ENCODE measurements around the gene HPCAL4. TPM values are rescaled to one million over a fixed set of nuclear protein-coding genes. Genes with fewer than 3 reads are reported as not detected.

HPCAL4 gene
- polyA plus RNA-seq, 1 donor = 2.5 TPM

- H3K4me3 ChIP-seq (ENCODE audit: low read length) = no peak overlapping the region
- H3K9me3 ChIP-seq (ENCODE audit: control insufficient read depth, low read depth, low read length) = no peaks in the 10 kb centered on the region
- H3K4me1 ChIP-seq (ENCODE audit: control insufficient read depth, insufficient read depth, low read length) = peaks cover 3% of the 10 kb centered on the region
- H3K36me3 ChIP-seq (ENCODE audit: control insufficient read depth, insufficient read depth, low read length) = no peaks in the 10 kb centered on the region
- H3K27ac ChIP-seq (ENCODE audit: low read length) = no peak overlapping the region
- WGBS (ENCODE audit: insufficient coverage, low lambda C conversion rate) = 100% methylated on average over 1 of the region's 3 CpGs
- no peak for DNase-seq
- peaks cover 39% of the 10 kb centered on the region for H3K27me3 ChIP-seq (ENCODE audit: control insufficient read depth, insufficient read depth, low read length)
Observed at GRCh38 chr1:39643705-39644104, 47.5 kb downstream of the HPCAL4 start.

GRCh38 chr1:39642796-39643195, 48.4 kb downstream of the HPCAL4 start:
- Histone ChIP-seq H3K4me1 (ENCODE audit: control insufficient read depth, insufficient read depth, low read length) (peaks cover 3% of the 10 kb centered on the region), H3K4me3 (ENCODE audit: low read length) (no peak overlapping the region), H3K36me3 (ENCODE audit: control insufficient read depth, insufficient read depth, low read length) (no peaks in the 10 kb centered on the region), H3K27me3 (ENCODE audit: control insufficient read depth, insufficient read depth, low read length) (peaks cover 46% of the 10 kb centered on the region), H3K27ac (ENCODE audit: low read length) (no peak overlapping the region), H3K9me3 (ENCODE audit: control insufficient read depth, low read depth, low read length) (no peaks in the 10 kb centered on the region)
- 100% methylated on average over 1 of the region's 4 CpGs for WGBS (ENCODE audit: insufficient coverage, low lambda C conversion rate)
- no peak for DNase-seq

GRCh38 chr1:39640861-39641260, 50.4 kb downstream of the HPCAL4 start:
- Histone ChIP-seq H3K9me3 (ENCODE audit: control insufficient read depth, low read depth, low read length) (no peaks in the 10 kb centered on the region), H3K27ac (ENCODE audit: low read length) (no peak overlapping the region), H3K4me1 (ENCODE audit: control insufficient read depth, insufficient read depth, low read length) (no peaks in the 10 kb centered on the region), H3K4me3 (ENCODE audit: low read length) (no peak overlapping the region), H3K36me3 (ENCODE audit: control insufficient read depth, insufficient read depth, low read length) (no peaks in the 10 kb centered on the region), H3K27me3 (ENCODE audit: control insufficient read depth, insufficient read depth, low read length) (peaks cover 62% of the 10 kb centered on the region)
- WGBS (ENCODE audit: insufficient coverage, low lambda C conversion rate) = no CpG with 5 or more reads among the region's 8 CpGs
- DNase-seq = no peak

- Histone ChIP-seq H3K9me3 (ENCODE audit: control insufficient read depth, low read depth, low read length) (no peaks in the 10 kb centered on the region), H3K27me3 (ENCODE audit: control insufficient read depth, insufficient read depth, low read length) (peaks cover 75% of the 10 kb centered on the region), H3K4me1 (ENCODE audit: control insufficient read depth, insufficient read depth, low read length) (no peaks in the 10 kb centered on the region), H3K36me3 (ENCODE audit: control insufficient read depth, insufficient read depth, low read length) (no peaks in the 10 kb centered on the region), H3K4me3 (ENCODE audit: low read length) (peak within 1 kb of the TSS; percentile 23), H3K27ac (ENCODE audit: low read length) (no peak within 1 kb of the TSS)
- WGBS (ENCODE audit: insufficient coverage, low lambda C conversion rate) = no CpG with 5 or more reads among the region's 88 CpGs
- DNase-seq = peak; percentile 53 to 65
Observed at GRCh38 chr1:39639305-39640130, 51.7 kb downstream of the HPCAL4 start, which contains the start of gene HEYL. Gene HEYL (minus strand): TSS chr1:39639643. CDS start chr1:39639625, 18 bp downstream.

GRCh38 chr1:39638965-39639304, 52.3 kb downstream of the HPCAL4 start:
- 67% methylated on average over 2 of the region's 3 CpGs for WGBS (ENCODE audit: insufficient coverage, low lambda C conversion rate)
- Histone ChIP-seq H3K27ac (ENCODE audit: low read length) (no peak overlapping the region), H3K9me3 (ENCODE audit: control insufficient read depth, low read depth, low read length) (no peaks in the 10 kb centered on the region), H3K4me3 (ENCODE audit: low read length) (peak overlapping the region; percentile 23), H3K36me3 (ENCODE audit: control insufficient read depth, insufficient read depth, low read length) (no peaks in the 10 kb centered on the region), H3K27me3 (ENCODE audit: control insufficient read depth, insufficient read depth, low read length) (peaks cover 74% of the 10 kb centered on the region), H3K4me1 (ENCODE audit: control insufficient read depth, insufficient read depth, low read length) (no peaks in the 10 kb centered on the region)
- no peak for DNase-seq

GRCh38 chr1:39637361-39637760, 53.9 kb downstream of the HPCAL4 start:
- H3K27ac ChIP-seq (ENCODE audit: low read length) = no peak overlapping the region
- peaks cover 77% of the 10 kb centered on the region for H3K27me3 ChIP-seq (ENCODE audit: control insufficient read depth, insufficient read depth, low read length)
- DNase-seq = no peak
- peaks cover 4% of the 10 kb centered on the region for H3K4me1 ChIP-seq (ENCODE audit: control insufficient read depth, insufficient read depth, low read length)
- no peaks in the 10 kb centered on the region for H3K9me3 ChIP-seq (ENCODE audit: control insufficient read depth, low read depth, low read length)
- H3K36me3 ChIP-seq (ENCODE audit: control insufficient read depth, insufficient read depth, low read length) = no peaks in the 10 kb centered on the region
- WGBS (ENCODE audit: insufficient coverage, low lambda C conversion rate) = no CpG with 5 or more reads among the region's 4 CpGs
- H3K4me3 ChIP-seq (ENCODE audit: low read length) = no peak overlapping the region

DNA sequence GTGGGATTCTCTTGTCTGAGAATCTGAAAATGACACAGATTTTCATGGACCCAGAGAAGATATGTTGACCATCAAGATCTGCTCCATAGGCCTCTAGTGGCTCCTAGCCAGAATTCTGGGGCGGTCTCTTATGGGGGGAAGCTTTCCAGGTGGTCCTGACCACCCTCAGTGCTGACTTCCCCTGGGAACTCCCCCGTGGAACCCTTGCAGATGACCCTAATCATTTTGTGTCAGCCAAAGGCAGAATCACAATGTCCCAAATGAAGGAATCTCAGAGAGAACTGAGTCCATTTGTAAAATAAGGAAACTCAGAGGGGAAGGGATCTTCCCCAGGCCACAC, 55.4 kb downstream of the HPCAL4 start:
- no peaks in the 10 kb centered on the region for H3K36me3 ChIP-seq (ENCODE audit: control insufficient read depth, insufficient read depth, low read length)
- H3K27ac ChIP-seq (ENCODE audit: low read length) = no peak overlapping the region
- peaks cover 85% of the 10 kb centered on the region for H3K27me3 ChIP-seq (ENCODE audit: control insufficient read depth, insufficient read depth, low read length)
- no peak overlapping the region for H3K4me3 ChIP-seq (ENCODE audit: low read length)
- DNase-seq = no peak
- H3K9me3 ChIP-seq (ENCODE audit: control insufficient read depth, low read depth, low read length) = no peaks in the 10 kb centered on the region
- H3K4me1 ChIP-seq (ENCODE audit: control insufficient read depth, insufficient read depth, low read length) = peaks cover 4% of the 10 kb centered on the region
- no CpG with 5 or more reads among the region's 2 CpGs for WGBS (ENCODE audit: insufficient coverage, low lambda C conversion rate)

- DNase-seq = no peak
- Histone ChIP-seq H3K27ac (ENCODE audit: low read length) (no peak overlapping the region), H3K36me3 (ENCODE audit: control insufficient read depth, insufficient read depth, low read length) (no peaks in the 10 kb centered on the region), H3K4me1 (ENCODE audit: control insufficient read depth, insufficient read depth, low read length) (peaks cover 4% of the 10 kb centered on the region), H3K4me3 (ENCODE audit: low read length) (no peak overlapping the region), H3K27me3 (ENCODE audit: control insufficient read depth, insufficient read depth, low read length) (peaks cover 81% of the 10 kb centered on the region), H3K9me3 (ENCODE audit: control insufficient read depth, low read depth, low read length) (no peaks in the 10 kb centered on the region)
- 88% methylated on average over 1 of the region's 12 CpGs for WGBS (ENCODE audit: insufficient coverage, low lambda C conversion rate)
Observed at GRCh38 chr1:39635205-39635870, 55.9 kb downstream of the HPCAL4 start.

GRCh38 chr1:39633422-39633821, 57.8 kb downstream of the HPCAL4 start:
- Histone ChIP-seq H3K27ac (ENCODE audit: low read length) (no peak overlapping the region), H3K9me3 (ENCODE audit: control insufficient read depth, low read depth, low read length) (no peaks in the 10 kb centered on the region), H3K4me1 (ENCODE audit: control insufficient read depth, insufficient read depth, low read length) (peaks cover 4% of the 10 kb centered on the region), H3K4me3 (ENCODE audit: low read length) (no peak overlapping the region), H3K36me3 (ENCODE audit: control insufficient read depth, insufficient read depth, low read length) (no peaks in the 10 kb centered on the region), H3K27me3 (ENCODE audit: control insufficient read depth, insufficient read depth, low read length) (peaks cover 65% of the 10 kb centered on the region)
- no peak for DNase-seq
- no CpG with 5 or more reads among the region's 3 CpGs for WGBS (ENCODE audit: insufficient coverage, low lambda C conversion rate)

DNA sequence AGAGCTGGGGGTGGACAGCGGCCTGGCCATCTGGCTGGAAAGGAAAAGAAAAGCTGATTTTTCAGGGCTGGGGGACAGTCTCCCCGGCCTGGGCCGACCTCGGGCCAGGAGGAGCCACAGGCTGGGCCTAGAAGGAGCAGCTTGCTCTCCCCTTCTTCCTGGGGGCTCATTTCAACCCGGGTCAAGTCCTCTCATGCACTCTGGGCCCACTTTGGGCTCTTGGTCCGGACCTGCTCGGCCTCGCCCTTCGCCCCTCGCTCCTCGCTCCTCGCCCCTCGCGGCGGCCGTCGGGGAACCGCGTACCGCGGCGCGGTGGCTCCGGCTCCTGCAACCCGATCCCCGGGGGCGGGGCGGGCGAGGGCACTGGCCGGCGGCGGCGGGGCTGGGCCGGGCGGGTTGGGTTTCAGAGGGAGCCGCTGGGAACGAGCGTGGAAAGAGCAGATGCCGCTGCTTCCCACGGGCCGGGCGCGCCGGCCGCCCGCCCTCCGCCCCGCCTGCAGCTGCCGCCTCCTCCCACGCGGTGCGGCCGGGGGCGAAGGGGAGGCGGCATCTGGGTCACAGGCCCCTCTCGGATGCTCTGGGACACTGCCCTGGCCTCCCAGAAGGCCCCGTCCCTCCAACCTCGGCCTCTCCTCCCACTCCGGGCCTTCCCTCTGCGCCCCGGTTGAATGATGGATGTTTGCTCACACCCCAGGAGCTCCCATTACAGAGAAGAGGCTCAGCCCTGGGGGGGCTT, 58.4 kb downstream of the HPCAL4 start:
- H3K4me1 ChIP-seq (ENCODE audit: control insufficient read depth, insufficient read depth, low read length) = peaks cover 4% of the 10 kb centered on the region
- no peaks in the 10 kb centered on the region for H3K9me3 ChIP-seq (ENCODE audit: control insufficient read depth, low read depth, low read length)
- no peaks in the 10 kb centered on the region for H3K36me3 ChIP-seq (ENCODE audit: control insufficient read depth, insufficient read depth, low read length)
- H3K27me3 ChIP-seq (ENCODE audit: control insufficient read depth, insufficient read depth, low read length) = peaks cover 59% of the 10 kb centered on the region
- H3K27ac ChIP-seq (ENCODE audit: low read length) = no peak overlapping the region
- no CpG with 5 or more reads among the region's 61 CpGs for WGBS (ENCODE audit: insufficient coverage, low lambda C conversion rate)
- H3K4me3 ChIP-seq (ENCODE audit: low read length) = no peak overlapping the region
- DNase-seq = peak in 1 of 2 donors; percentile 33
